Smooth muscle cell (in vitro differentiated cells): ENCODE results near the gene NEDD9. TPM values are rescaled to one million over a fixed set of nuclear protein-coding genes. Genes with fewer than 3 reads are reported as not detected.

Source experiments
- DNase-seq: peaks from one replicate; lab custom pipeline; 2025; ENCODE audit not compliant: unreplicated experiment; lab: John Stamatoyannopoulos, UW
- H2AFZ ChIP-seq: fragments of 200-600 bp; sonication (generic); 2 replicates; pipeline ENCODE4 v1.6.0; 2016; ENCODE audit warnings: antibody characterized with exemption, low read depth, mild to moderate bottlenecking
- H3F3A ChIP-seq: fragments of 200-600 bp; sonication (generic); 2 replicates; pipeline ENCODE4 v1.6.0; 2017; ENCODE audit warnings: antibody characterized with exemption, low read depth
- H3K27ac ChIP-seq: fragments of 200-600 bp; sonication (generic); 2 replicates; pipeline ENCODE4 v1.5.1; 2016; ENCODE audit warnings: low read depth, mild to moderate bottlenecking
- H3K27me3 ChIP-seq: fragments of 200-600 bp; sonication (generic); 2 replicates; pipeline ENCODE4 v1.6.1; 2016; ENCODE audit warnings: low read depth, mild to moderate bottlenecking
- H3K36me3 ChIP-seq: fragments of 200-600 bp; sonication (generic); 2 replicates; pipeline ENCODE4 v1.5.1; 2016; ENCODE audit warnings: low read depth
- H3K4me1 ChIP-seq: fragments of 200-600 bp; sonication (generic); 2 replicates; pipeline ENCODE4 v1.5.1; 2016; ENCODE audit warnings: low read depth
- H3K4me2 ChIP-seq: fragments of 200-600 bp; sonication (generic); 2 replicates; pipeline ENCODE4 v1.6.0; 2016; ENCODE audit warnings: mild to moderate bottlenecking
- H3K4me3 ChIP-seq: fragments of 200-600 bp; sonication (generic); 2 replicates; pipeline ENCODE4 v1.5.1; 2016; ENCODE audit warnings: mild to moderate bottlenecking
- H3K79me2 ChIP-seq: fragments of 200-600 bp; sonication (generic); 2 replicates; pipeline ENCODE4 v1.6.0; 2016; ENCODE audit warnings: low read depth, mild to moderate bottlenecking
- H3K9ac ChIP-seq: fragments of 200-600 bp; sonication (generic); 2 replicates; pipeline ENCODE4 v1.6.0; 2016; ENCODE audit warnings: low read depth
- H3K9me3 ChIP-seq: fragments of 200-600 bp; sonication (generic); replicated peaks from 2 replicates; pipeline ENCODE4 v1.5.1; 2016; ENCODE audit warnings: low read depth
- H4K20me1 ChIP-seq: fragments of 200-600 bp; sonication (generic); 2 replicates; pipeline ENCODE4 v1.6.0; 2016; ENCODE audit warnings: low read depth
- CTCF ChIP-seq: fragments of 200-600 bp; sonication (generic); IDR thresholded peaks from 2 replicates; pipeline ENCODE4 v1.5.1; 2017; ENCODE audit warnings: borderline replicate concordance, mild to moderate bottlenecking, antibody characterized with exemption; ENCODE audit not compliant: insufficient read depth, poor library complexity, severe bottlenecking
- WGBS: methylation state at CpG from one replicate; pipeline ENCODE4 v1.1.7; 2016; ENCODE audit warnings: low lambda C conversion rate; 5-methylcytosine and 5-hydroxymethylcytosine counted together
- polyA plus RNA-seq: library from polyadenylated mRNA; unstranded; fragments of >200 nt; fragmentation: Nextera tagmentation; extraction: Ambion mirVana; gene quantifications from 2 replicates; pipeline ENCODE4 v1.2.1, GENCODE V29; 2016
- total RNA-seq: library from RNA; depleted of rRNA; stranded (reverse); fragments of >200 nt; gene quantifications from 2 replicates; pipeline ENCODE4 v1.2.3, GENCODE V29; 2014

NEDD9 gene
- total and polyA plus RNA-seq, 2 experiments from 2014 or later = 85.6 to 127 TPM

GRCh38 chr6:11207199-11207968 is 25.1 kb downstream of the NEDD9 start:
- 39% methylated on average over 5 of the region's 5 CpGs for WGBS
- Histone ChIP-seq H3K27me3 (no peaks in the 10 kb centered on the region), H2AFZ (no peak overlapping the region), H3F3A (peaks cover 45% of the 10 kb centered on the region), H3K27ac (peak overlapping the region; percentile 99), H3K9ac (peak overlapping the region; percentile 97), H3K79me2 (peaks cover 91% of the 10 kb centered on the region), H3K4me3 (no peak overlapping the region), H3K4me2 (peak overlapping the region; percentile 78), H3K36me3 (peaks cover 6% of the 10 kb centered on the region), H3K4me1 (peaks cover 57% of the 10 kb centered on the region), H4K20me1 (peaks cover 15% of the 10 kb centered on the region), H3K9me3 (no peaks in the 10 kb centered on the region)
- no peak for DNase-seq
- no peak for TF ChIP-seq CTCF

GRCh38 chr6:11206576-11206975 is 25.9 kb downstream of the NEDD9 start:
- Histone ChIP-seq H3K4me1 (peaks cover 65% of the 10 kb centered on the region), H3F3A (peaks cover 40% of the 10 kb centered on the region), H3K36me3 (peaks cover 6% of the 10 kb centered on the region), H3K27ac (peak overlapping the region; percentile 99), H3K4me3 (no peak overlapping the region), H3K27me3 (no peaks in the 10 kb centered on the region), H3K9ac (peak overlapping the region; percentile 97), H3K79me2 (peaks cover 91% of the 10 kb centered on the region), H3K4me2 (peak overlapping the region; percentile 78), H3K9me3 (no peaks in the 10 kb centered on the region), H2AFZ (no peak overlapping the region), H4K20me1 (peaks cover 7% of the 10 kb centered on the region)
- DNase-seq = no peak
- TF ChIP-seq CTCF = no peak
- WGBS = 54% methylated on average over 3 of the region's 3 CpGs

- H3K9me3 ChIP-seq = no peaks in the 10 kb centered on the region
- no peak overlapping the region for H2AFZ ChIP-seq
- peaks cover 92% of the 10 kb centered on the region for H3K79me2 ChIP-seq
- WGBS = 94% methylated on average over 5 of the region's 5 CpGs
- no peak for DNase-seq
- H3K4me2 ChIP-seq = no peak overlapping the region
- no peaks in the 10 kb centered on the region for H4K20me1 ChIP-seq
- peaks cover 48% of the 10 kb centered on the region for H3F3A ChIP-seq
- peak overlapping the region; percentile 99 for H3K27ac ChIP-seq
- TF ChIP-seq CTCF = no peak
- H3K4me3 ChIP-seq = no peak overlapping the region
- H3K4me1 ChIP-seq = peaks cover 49% of the 10 kb centered on the region
- H3K36me3 ChIP-seq = peaks cover 6% of the 10 kb centered on the region
- no peaks in the 10 kb centered on the region for H3K27me3 ChIP-seq
- no peak overlapping the region for H3K9ac ChIP-seq
Measured at GRCh38 chr6:11204794-11205366, 27.6 kb downstream of the NEDD9 start.

- no peak for TF ChIP-seq CTCF
- Histone ChIP-seq H4K20me1 (no peaks in the 10 kb centered on the region), H3K27ac (peak overlapping the region; percentile 99), H3K4me2 (no peak overlapping the region), H3F3A (peaks cover 41% of the 10 kb centered on the region), H3K9ac (no peak overlapping the region), H3K79me2 (peaks cover 90% of the 10 kb centered on the region), H3K36me3 (peaks cover 6% of the 10 kb centered on the region), H3K4me3 (no peak overlapping the region), H3K4me1 (peaks cover 47% of the 10 kb centered on the region), H3K27me3 (no peaks in the 10 kb centered on the region), H3K9me3 (no peaks in the 10 kb centered on the region), H2AFZ (no peak overlapping the region)
- 98% methylated on average over 4 of the region's 4 CpGs for WGBS
- no peak for DNase-seq
Measured at GRCh38 chr6:11204005-11204399, 28.5 kb downstream of the NEDD9 start.
